Lung (tissue), 12 donors: ENCODE measurements around the gene SPOCK3. TPM values are rescaled to one million over a fixed set of nuclear protein-coding genes. Genes with fewer than 3 reads are reported as not detected.

ENCODE experiments used
- ATAC-seq: fragments of 200-7000 bp; cut with Tn5 transposase; one replicate; pipeline ENCODE4 v1.9.1; 2020; ENCODE audit warnings: moderate number of reproducible peaks; ENCODE audit not compliant: insufficient read depth, low FRiP score
- DNase-seq, 3 donors: peaks; one replicate each; pipeline ENCODE4 v3.0.0-alpha.2; 2013 to 2017
- H3K27ac ChIP-seq, 2 donors: one replicate each; pipeline ENCODE4 v1.5.1; 2013; ENCODE audit warnings: mild to moderate bottlenecking in 2 of 2, moderate library complexity in 2 of 2, control low read depth in 1 of 2, inconsistent platforms in 1 of 2, low read depth in 1 of 2, low read length in 1 of 2
- H3K27me3 ChIP-seq, 3 donors: one replicate each; pipeline ENCODE4 v1.5.1; 2013; ENCODE audit warnings: low read length in 2 of 3; ENCODE audit not compliant: control insufficient read depth in 3 of 3, insufficient read depth in 3 of 3
- H3K36me3 ChIP-seq, 4 donors: one replicate each; pipeline ENCODE4 v1.5.1; 2013; ENCODE audit warnings: low read length in 4 of 4, mild to moderate bottlenecking in 1 of 4, moderate library complexity in 1 of 4; ENCODE audit not compliant: control insufficient read depth in 4 of 4, insufficient read depth in 4 of 4
- H3K4me1 ChIP-seq, 5 donors: one replicate each; pipeline ENCODE4 v1.5.1; 2013; ENCODE audit warnings: low read length in 5 of 5, mild to moderate bottlenecking in 2 of 5, moderate library complexity in 1 of 5; ENCODE audit not compliant: control insufficient read depth in 5 of 5, insufficient read depth in 5 of 5
- H3K4me3 ChIP-seq: one replicate; pipeline ENCODE4 v1.5.1; 2013; ENCODE audit warnings: mild to moderate bottlenecking, control low read depth, moderate library complexity
- H3K9ac ChIP-seq, 2 donors: one replicate each; pipeline ENCODE4 v1.5.1; 2013; ENCODE audit warnings: low read length in 2 of 2, control low read depth in 1 of 2; ENCODE audit not compliant: insufficient read depth in 1 of 2
- H3K9me3 ChIP-seq, 4 donors: one replicate each; pipeline ENCODE4 v1.5.1; 2013; ENCODE audit warnings: low read length in 3 of 4, mild to moderate bottlenecking in 1 of 4, moderate library complexity in 1 of 4; ENCODE audit not compliant: control insufficient read depth in 4 of 4, insufficient read depth in 3 of 4
- WGBS, 2 donors: extraction: QIAGEN DNeasy Blood & Tissue Kit; methylation state at CpG; one replicate each; pipeline ENCODE4 v1.1.7; 2013; 5-methylcytosine and 5-hydroxymethylcytosine counted together
- polyA plus RNA-seq, 2 donors: library from polyadenylated mRNA; stranded (reverse); fragments of 200-250 nt; gene quantifications; one replicate each; pipeline ENCODE4 v1.2.1, GENCODE V29; 2013
- total RNA-seq, 2 donors: library from RNA; depleted of rRNA in 1 of 2; stranded (reverse); fragments of >200 nt in 1 of 2; gene quantifications; one replicate each; pipeline ENCODE4 v1.2.1, GENCODE V29; 2014 to 2021
- TF ChIP-seq, protein P1 (sequence below): IDR thresholded peaks from 2 replicates; pipeline ENCODE4 v1.5.1; 2012; ENCODE audit warnings: mild to moderate bottlenecking; ENCODE audit errors: control extremely low read depth, extremely low read depth
- donor health status: control.
- donor health status: control.
- donor health status: Bipolar disorder and iron deficiency.
- donor health status: healthy.
- donor health status: DM: yes; HTN: yes; CAD: no.

Gene SPOCK3
- total and polyA plus RNA-seq, 4 donors = 0.24 to 1.4 (median 0.60) TPM

DNA sequence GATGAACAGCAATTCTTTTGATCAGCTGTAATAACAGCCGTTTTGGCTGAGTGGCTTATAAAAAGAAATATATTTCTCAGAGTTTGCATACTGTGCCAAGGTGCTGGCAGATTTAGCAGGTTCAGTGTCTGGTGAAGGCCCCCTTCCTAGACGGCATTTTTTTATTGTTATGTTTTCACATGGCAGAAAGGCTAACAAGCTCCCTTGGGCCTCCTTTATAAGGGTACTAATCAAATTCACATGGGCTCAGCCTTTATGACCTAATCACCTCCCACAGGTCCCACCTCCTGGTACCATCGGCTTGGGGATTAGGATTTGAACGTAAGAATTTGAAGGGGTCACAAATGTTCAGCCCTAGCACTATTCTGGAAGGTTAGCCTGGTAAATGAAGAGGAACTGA, 431.9 kb downstream of the SPOCK3 start:
- ATAC-seq = no peak
- 72 to 83% methylated on average over 4 of the region's 4 CpGs for WGBS, 2 donors
- TF ChIP-seq, protein P1, sequence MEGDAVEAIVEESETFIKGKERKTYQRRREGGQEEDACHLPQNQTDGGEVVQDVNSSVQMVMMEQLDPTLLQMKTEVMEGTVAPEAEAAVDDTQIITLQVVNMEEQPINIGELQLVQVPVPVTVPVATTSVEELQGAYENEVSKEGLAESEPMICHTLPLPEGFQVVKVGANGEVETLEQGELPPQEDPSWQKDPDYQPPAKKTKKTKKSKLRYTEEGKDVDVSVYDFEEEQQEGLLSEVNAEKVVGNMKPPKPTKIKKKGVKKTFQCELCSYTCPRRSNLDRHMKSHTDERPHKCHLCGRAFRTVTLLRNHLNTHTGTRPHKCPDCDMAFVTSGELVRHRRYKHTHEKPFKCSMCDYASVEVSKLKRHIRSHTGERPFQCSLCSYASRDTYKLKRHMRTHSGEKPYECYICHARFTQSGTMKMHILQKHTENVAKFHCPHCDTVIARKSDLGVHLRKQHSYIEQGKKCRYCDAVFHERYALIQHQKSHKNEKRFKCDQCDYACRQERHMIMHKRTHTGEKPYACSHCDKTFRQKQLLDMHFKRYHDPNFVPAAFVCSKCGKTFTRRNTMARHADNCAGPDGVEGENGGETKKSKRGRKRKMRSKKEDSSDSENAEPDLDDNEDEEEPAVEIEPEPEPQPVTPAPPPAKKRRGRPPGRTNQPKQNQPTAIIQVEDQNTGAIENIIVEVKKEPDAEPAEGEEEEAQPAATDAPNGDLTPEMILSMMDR = no peak

DNA sequence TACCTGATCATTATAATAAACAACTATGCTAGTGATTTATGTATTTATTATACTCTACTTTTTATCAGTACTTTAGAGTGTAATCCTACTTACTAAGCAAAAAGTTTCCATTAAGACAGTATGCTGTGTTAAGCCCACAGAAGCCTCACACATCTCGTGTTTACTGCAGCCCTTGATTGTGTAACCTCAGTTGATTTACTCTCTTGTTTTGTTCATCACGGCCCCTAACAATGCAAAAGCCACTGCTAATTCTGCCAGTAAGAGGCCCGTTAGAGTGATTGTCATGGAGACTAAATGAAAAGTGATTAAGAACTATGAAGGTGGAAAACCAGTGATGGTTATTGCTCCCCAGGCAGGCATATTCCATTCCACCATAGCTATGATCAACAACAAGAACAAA, 436.2 kb downstream of the SPOCK3 start:
- Histone ChIP-seq H3K27me3 (no peaks in the 10 kb centered on the region), H3K9ac (no peak overlapping the region), H3K27ac (no peak overlapping the region), H3K4me3 (no peak overlapping the region), H3K36me3 (no peaks in the 10 kb centered on the region), H3K9me3 (no peaks in the 10 kb centered on the region), H3K4me1 (no peaks in the 10 kb centered on the region)
- ATAC-seq (no peak), DNase-seq (no peak)
- TF ChIP-seq, protein P1 = no peak
- WGBS, 2 donors = 62% methylated on average over 3 of the region's 3 CpGs

More for the DNA sequence above, 431.9 kb downstream of the SPOCK3 start:
- no peak overlapping the region for H3K9ac ChIP-seq
- no peak overlapping the region for H3K27ac ChIP-seq
- no peaks in the 10 kb centered on the region for H3K36me3 ChIP-seq
- DNase-seq = peak in 1 of 3 donors; percentile 10
- no peaks in the 10 kb centered on the region for H3K27me3 ChIP-seq
- H3K9me3 ChIP-seq = no peaks in the 10 kb centered on the region
- no peaks in the 10 kb centered on the region for H3K4me1 ChIP-seq
- H3K4me3 ChIP-seq = no peak overlapping the region

DNA sequence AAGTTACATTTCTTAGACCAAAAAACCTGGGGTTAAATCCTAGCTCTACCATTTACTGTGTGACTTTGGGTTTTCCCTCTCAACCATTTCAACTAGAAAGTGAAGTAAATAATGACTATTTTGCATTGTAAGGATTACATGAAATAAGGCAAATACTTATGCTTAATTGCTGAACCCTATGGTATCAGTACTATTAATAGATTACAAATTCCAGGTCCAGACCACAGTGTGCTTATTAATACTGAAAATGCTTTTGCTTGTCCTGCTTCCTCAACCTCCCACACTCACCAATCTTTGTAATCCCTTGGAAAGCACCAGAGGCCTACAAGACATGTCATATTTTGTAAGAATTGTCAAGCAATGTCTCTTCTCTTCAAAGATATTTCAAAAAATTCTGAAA, 456.5 kb downstream of the SPOCK3 start:
- Histone ChIP-seq H3K4me3 (no peak overlapping the region), H3K27me3 (no peaks in the 10 kb centered on the region), H3K27ac (no peak overlapping the region), H3K9ac (no peak overlapping the region), H3K36me3 (no peaks in the 10 kb centered on the region), H3K4me1 (no peaks in the 10 kb centered on the region), H3K9me3 (peaks cover 0 to 3% (median 0%) of the 10 kb centered on the region in 4 donors)
- DNase-seq (no peak), ATAC-seq (no peak)
- TF ChIP-seq, protein P1 = no peak

DNA sequence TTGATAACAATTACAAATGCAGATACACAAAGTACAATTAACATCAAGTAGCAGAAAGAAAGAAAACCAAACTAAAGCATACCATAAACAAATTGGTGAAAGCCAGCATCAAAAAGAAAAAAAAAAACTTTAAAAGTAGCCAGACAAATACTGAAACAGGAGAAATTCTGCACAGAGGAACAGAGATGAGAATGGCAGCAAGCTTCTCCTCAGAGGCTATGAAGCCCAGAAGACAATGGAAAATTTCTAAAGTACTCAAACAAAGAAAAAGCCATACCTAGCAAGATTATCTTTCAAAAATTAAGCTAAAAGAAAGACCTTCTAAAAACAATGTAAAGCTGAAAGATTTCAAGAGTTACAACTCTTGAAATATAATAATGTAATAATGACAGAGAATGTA, 471.3 kb downstream of the SPOCK3 start:
- H3K4me3 ChIP-seq = no peak overlapping the region
- H3K27me3 ChIP-seq = no peaks in the 10 kb centered on the region
- ATAC-seq = no peak
- H3K36me3 ChIP-seq = no peaks in the 10 kb centered on the region
- no peak overlapping the region for H3K27ac ChIP-seq
- no peaks in the 10 kb centered on the region for H3K4me1 ChIP-seq
- no peaks in the 10 kb centered on the region for H3K9me3 ChIP-seq
- TF ChIP-seq, protein P1 = no peak
- no peak for DNase-seq
- no peak overlapping the region for H3K9ac ChIP-seq
